OCI-LY1 (cell line): ENCODE measurements around the gene CBFA2T2.

Experiments
- EZH2 ChIP-seq: fragments of 200-600 bp; sonication (generic), shearing (Covaris generic); IDR thresholded peaks from 2 replicates; pipeline ENCODE4 v1.8.0; 2017; ENCODE audit warnings: borderline replicate concordance, mixed run types, mild to moderate bottlenecking, antibody characterized with exemption, low read length, moderate library complexity, mixed read lengths
- TF ChIP-seq, protein P1 (sequence below): fragments of 200-600 bp; sonication (generic), shearing (Covaris generic); IDR thresholded peaks from 2 replicates; pipeline ENCODE4 v1.5.1; 2017; ENCODE audit warnings: mild to moderate bottlenecking, antibody characterized with exemption, low read length, moderate library complexity, mixed read lengths

DNA sequence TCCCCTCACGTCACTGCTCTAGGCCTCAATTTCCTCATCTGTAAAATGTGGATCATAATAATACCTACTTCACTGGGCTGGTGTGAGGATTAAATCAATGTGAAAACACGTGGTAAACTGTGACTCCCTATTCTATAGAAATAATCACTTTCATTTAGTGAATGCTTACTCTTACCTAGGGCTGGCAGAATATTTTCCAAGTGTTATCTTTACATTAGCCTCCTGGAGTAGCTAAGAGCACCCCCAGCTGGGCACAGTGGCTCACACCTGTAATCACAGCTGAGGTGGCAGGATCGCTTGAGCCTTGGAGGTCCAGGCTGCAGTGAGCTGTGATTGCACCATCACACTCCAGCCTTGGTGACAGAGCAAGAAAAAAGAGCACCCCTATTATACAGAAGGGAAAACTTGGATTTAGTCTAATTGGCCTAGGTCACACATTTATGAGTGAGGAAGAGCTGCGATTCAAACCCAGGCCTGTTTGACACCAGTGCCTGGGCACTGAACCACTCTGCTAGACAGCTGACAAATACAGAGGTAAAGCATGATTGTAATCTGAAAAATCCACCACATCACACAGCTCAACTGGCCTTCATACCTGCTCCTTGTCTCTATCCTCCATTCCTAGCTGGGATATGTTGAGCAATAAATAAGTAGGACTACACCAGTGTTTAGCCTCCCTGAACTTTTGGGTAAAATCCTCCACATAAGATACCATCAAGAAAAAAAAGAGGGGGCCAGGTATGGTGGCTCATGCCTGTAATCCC lies 44.9 kb upstream of the CBFA2T2 start:
- TF ChIP-seq, protein P1, sequence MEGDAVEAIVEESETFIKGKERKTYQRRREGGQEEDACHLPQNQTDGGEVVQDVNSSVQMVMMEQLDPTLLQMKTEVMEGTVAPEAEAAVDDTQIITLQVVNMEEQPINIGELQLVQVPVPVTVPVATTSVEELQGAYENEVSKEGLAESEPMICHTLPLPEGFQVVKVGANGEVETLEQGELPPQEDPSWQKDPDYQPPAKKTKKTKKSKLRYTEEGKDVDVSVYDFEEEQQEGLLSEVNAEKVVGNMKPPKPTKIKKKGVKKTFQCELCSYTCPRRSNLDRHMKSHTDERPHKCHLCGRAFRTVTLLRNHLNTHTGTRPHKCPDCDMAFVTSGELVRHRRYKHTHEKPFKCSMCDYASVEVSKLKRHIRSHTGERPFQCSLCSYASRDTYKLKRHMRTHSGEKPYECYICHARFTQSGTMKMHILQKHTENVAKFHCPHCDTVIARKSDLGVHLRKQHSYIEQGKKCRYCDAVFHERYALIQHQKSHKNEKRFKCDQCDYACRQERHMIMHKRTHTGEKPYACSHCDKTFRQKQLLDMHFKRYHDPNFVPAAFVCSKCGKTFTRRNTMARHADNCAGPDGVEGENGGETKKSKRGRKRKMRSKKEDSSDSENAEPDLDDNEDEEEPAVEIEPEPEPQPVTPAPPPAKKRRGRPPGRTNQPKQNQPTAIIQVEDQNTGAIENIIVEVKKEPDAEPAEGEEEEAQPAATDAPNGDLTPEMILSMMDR = peak; percentile 77
- no peak for TF ChIP-seq EZH2
